K562 (cell line): ENCODE data around the gene EMILIN1. TPM values are rescaled to one million over a fixed set of nuclear protein-coding genes. Genes with fewer than 3 reads are reported as not detected.

Experiments
- ATF1 ChIP-seq, 2 experiments: fragments of 450-650 bp in 1 of 2; IDR thresholded peaks; 2 replicates each; pipeline ENCODE4 v1.6.1; 2016; ENCODE audit warnings: missing compliant biosample characterization in 1 of 2, missing genetic modification characterization in 1 of 2
- ATF3 ChIP-seq, 2 experiments: fragments of 450-650 bp in 1 of 2; sonication (generic) in 1 of 2; formaldehyde crosslinking in 1 of 2; IDR thresholded peaks in 1 of 2; conservative IDR thresholded peaks in 1 of 2; 2 replicates each; pipeline versions ENCODE4 v1.6.1 to v1.8.1; 2016 to 2023; ENCODE audit warnings: mild to moderate bottlenecking in 2 of 2, moderate library complexity in 2 of 2, inconsistent platforms in 1 of 2, missing genetic modification reagents in 1 of 2
- E2F3 ChIP-seq: fragments of 250-450 bp; sonication (Bioruptor Pico); IDR thresholded peaks from 2 replicates; pipeline ENCODE4 v1.4.0; 2020; ENCODE audit warnings: mild to moderate bottlenecking
- FOXK2 ChIP-seq, 2 experiments: fragments of 450-650 bp; IDR thresholded peaks in 1 of 2; conservative IDR thresholded peaks in 1 of 2; 2 replicates each; pipeline ENCODE4 v1.6.1; 2016; ENCODE audit warnings: low read depth in 2 of 2, mild to moderate bottlenecking in 1 of 2
- GMEB1 ChIP-seq: fragments of 250-450 bp; sonication (Bioruptor Pico); IDR thresholded peaks from 2 replicates; pipeline ENCODE4 v1.4.0; 2020; ENCODE audit warnings: mild to moderate bottlenecking
- HDAC1 ChIP-seq, 2 experiments: fragments of 450-650 bp; IDR thresholded peaks; 2 replicates each; pipeline ENCODE4 v1.6.1; 2016 to 2017; ENCODE audit warnings: inconsistent platforms in 1 of 2, mild to moderate bottlenecking in 1 of 2, moderate library complexity in 1 of 2
- JUN ChIP-seq, 2 experiments: sonication (generic) in 1 of 2; formaldehyde crosslinking in 1 of 2; IDR thresholded peaks; 2 replicates each; pipeline versions ENCODE4 v1.6.1 to v1.8.0; 2012 to 2022; ENCODE audit warnings: borderline replicate concordance in 2 of 2, mild to moderate bottlenecking in 2 of 2, improper control_type of control experiment in 1 of 2, low read depth in 1 of 2, low read length in 1 of 2, missing genetic modification reagents in 1 of 2
- MAX ChIP-seq: sonication (generic); formaldehyde crosslinking; IDR thresholded peaks from 2 replicates; pipeline ENCODE4 v1.9.0; 2022; ENCODE audit warnings: mild to moderate bottlenecking, missing genetic modification reagents
- MTA3 ChIP-seq: fragments of 450-650 bp; formaldehyde crosslinking; IDR thresholded peaks from 2 replicates; pipeline ENCODE4 v1.6.1; 2017; ENCODE audit warnings: mild to moderate bottlenecking, borderline replicate concordance
- NR2C2 ChIP-seq, 2 experiments: fragments of 200-800 bp in 1 of 2; sonication (Bioruptor generic) in 1 of 2; sonication (generic) in 1 of 2; formaldehyde crosslinking in 1 of 2; IDR thresholded peaks; 2 replicates each; pipeline versions ENCODE4 v1.6.1 to v1.8.0; 2016 to 2022; ENCODE audit warnings: mild to moderate bottlenecking in 1 of 2, missing compliant biosample characterization in 1 of 2, missing genetic modification characterization in 1 of 2, missing genetic modification reagents in 1 of 2
- RCOR1 ChIP-seq, 2 experiments: IDR thresholded peaks; 2 replicates each; pipeline ENCODE4 v1.6.1; 2012; ENCODE audit warnings: low read depth in 2 of 2, low read length in 2 of 2, borderline replicate concordance in 1 of 2, improper control_type of control experiment in 1 of 2
- RFX5 ChIP-seq: IDR thresholded peaks from 2 replicates; pipeline ENCODE4 v1.6.1; 2011; ENCODE audit warnings: low read depth, mild to moderate bottlenecking, improper control_type of control experiment, low read length
- ZBTB1 ChIP-seq: sonication (generic); formaldehyde crosslinking; IDR thresholded peaks from 2 replicates; pipeline ENCODE4 v1.8.1; 2023; ENCODE audit warnings: missing genetic modification reagents, low read depth, mild to moderate bottlenecking, borderline replicate concordance
- ZBTB11 ChIP-seq, 3 experiments: fragments of 200-800 bp in 1 of 3; fragments of 250-450 bp in 1 of 3; fragments of 450-650 bp in 1 of 3; sonication (Bioruptor Pico) in 1 of 3; sonication (Bioruptor generic) in 1 of 3; formaldehyde crosslinking in 1 of 3; IDR thresholded peaks; 2 replicates each; pipeline versions ENCODE4 v1.6.1 to v1.8.0; 2016 to 2022; ENCODE audit warnings: mild to moderate bottlenecking in 2 of 3, missing genetic modification characterization in 2 of 3, missing compliant biosample characterization in 1 of 3, moderate library complexity in 1 of 3
- ZBTB7A ChIP-seq: IDR thresholded peaks from 2 replicates; pipeline ENCODE4 v1.6.1; 2011; ENCODE audit warnings: low read depth, mild to moderate bottlenecking, low read length, moderate library complexity, borderline replicate concordance; ENCODE audit not compliant: control insufficient read depth
- ZC3H4 ChIP-seq: sonication (generic); formaldehyde crosslinking; IDR thresholded peaks from 2 replicates; pipeline ENCODE4 v1.9.0; 2021; ENCODE audit warnings: missing genetic modification reagents, borderline replicate concordance
- ZNF124 ChIP-seq: sonication (generic); formaldehyde crosslinking; IDR thresholded peaks from 2 replicates; pipeline ENCODE4 v1.8.1; 2022; ENCODE audit warnings: missing genetic modification reagents
- polyA plus RNA-seq, 8 experiments: library from polyadenylated mRNA; depleted of rRNA in 4 of 8; stranded (reverse) in 5 of 8; unstranded in 3 of 8; fragments of >200 nt; fragmentation: Nextera tagmentation in 2 of 8; fragmentation: Illumina TruSeq in 1 of 8; extraction: Ambion mirVana in 2 of 8; extraction: Trizol in 1 of 8; gene quantifications; 2 replicates each; pipeline versions ENCODE4 v1.2.1 to v1.2.3, GENCODE V29; 2011 to 2014; ENCODE audit warnings: inconsistent platforms in 1 of 8, missing spikeins in 1 of 8
- total RNA-seq, 7 experiments: library from RNA; depleted of rRNA in 6 of 7; stranded (reverse); fragments of >200 nt in 6 of 7; fragmentation: Illumina TruSeq in 2 of 7; extraction: Trizol in 2 of 7; gene quantifications; 2 replicates each; pipeline versions ENCODE4 v1.2.1 to v1.2.3, GENCODE V29; 2011 to 2021; ENCODE audit warnings: low replicate concordance in 1 of 7

Gene EMILIN1
- total and polyA plus RNA-seq, 9 of the 15 experiments (the other 6 are each of a cell fraction or from before 2014, with no cell fraction given), result 0.04 to 2.7 (median 0.54) TPM; not detected in 2

- no peak for TF ChIP-seq JUN (IDR thresholded peaks at IDR 0.05; ENCODE audit: borderline replicate concordance, low read depth, low read length)
- TF ChIP-seq JUN (CRISPR knock-in tag; IDR thresholded peaks at IDR 0.05; ENCODE audit: borderline replicate concordance), result no peak
- peak; percentile 62; the same call in 1 of the 2 replicates for TF ChIP-seq RFX5
- no peak for TF ChIP-seq ZBTB1 (CRISPR knock-in tag)
- TF ChIP-seq ATF3 (IDR thresholded peaks at IDR 0.05), result no peak
- TF ChIP-seq ATF3 (CRISPR knock-in tag; conservative IDR thresholded peaks at IDR 0.05), result peak; percentile 70
- TF ChIP-seq RCOR1 (IDR thresholded peaks at IDR 0.05; ENCODE audit: borderline replicate concordance in 1 of 2, low read depth in 2 of 2, low read length in 2 of 2), result peak; percentile 20 to 59; a peak in 1 of 4 replicates
- peak in 2 of 3 experiments; percentile 25 to 86; a peak in 3 of 6 replicates for TF ChIP-seq ZBTB11 (CRISPR knock-in tag; IDR thresholded peaks at IDR 0.05)
- peak; percentile 50 for TF ChIP-seq GMEB1 (CRISPR knock-in tag)
- peak; percentile 83; the same call in 1 of the 2 replicates for TF ChIP-seq MTA3
- TF ChIP-seq ATF1 (CRISPR knock-in tag; IDR thresholded peaks at IDR 0.05), result no peak
- peak; percentile 91 for TF ChIP-seq ATF1 (tag; IDR thresholded peaks at IDR 0.05)
- TF ChIP-seq ZNF124 (CRISPR knock-in tag), result no peak
- TF ChIP-seq FOXK2 (conservative IDR thresholded peaks at IDR 0.05 in 1 of 2, IDR thresholded peaks at IDR 0.05 in 1 of 2; ENCODE audit: low read depth in 2 of 2), result peak; percentile 51 to 71; a peak in 3 of 4 replicates
- TF ChIP-seq ZBTB7A, result no peak
- peak; percentile 85 for TF ChIP-seq E2F3 (CRISPR knock-in tag)
- no peak for TF ChIP-seq NR2C2 (CRISPR knock-in tag; IDR thresholded peaks at IDR 0.05)
- peak; percentile 66 for TF ChIP-seq NR2C2 (tag; IDR thresholded peaks at IDR 0.05)
- no peak; the same call in 1 of the 2 replicates for TF ChIP-seq ZC3H4 (CRISPR knock-in tag)
- peak; percentile 38 to 95; a peak in 3 of 4 replicates for TF ChIP-seq HDAC1 (IDR thresholded peaks at IDR 0.05)
- peak; percentile 66 for TF ChIP-seq MAX (CRISPR knock-in tag)
Measured at GRCh38 chr2:27050996-27051901, 27.2 kb upstream of the EMILIN1 start, which contains the start of gene AGBL5 (continued).
